SHP77 (cell line): ENCODE data around the gene RAB40C.

Experiments
- DNase-seq, 2 experiments: peaks; one replicate each; lab custom pipeline; 2025; lab: John Stamatoyannopoulos, UW

RAB40C gene, protein sequence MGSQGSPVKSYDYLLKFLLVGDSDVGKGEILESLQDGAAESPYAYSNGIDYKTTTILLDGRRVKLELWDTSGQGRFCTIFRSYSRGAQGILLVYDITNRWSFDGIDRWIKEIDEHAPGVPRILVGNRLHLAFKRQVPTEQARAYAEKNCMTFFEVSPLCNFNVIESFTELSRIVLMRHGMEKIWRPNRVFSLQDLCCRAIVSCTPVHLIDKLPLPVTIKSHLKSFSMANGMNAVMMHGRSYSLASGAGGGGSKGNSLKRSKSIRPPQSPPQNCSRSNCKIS

DNA sequence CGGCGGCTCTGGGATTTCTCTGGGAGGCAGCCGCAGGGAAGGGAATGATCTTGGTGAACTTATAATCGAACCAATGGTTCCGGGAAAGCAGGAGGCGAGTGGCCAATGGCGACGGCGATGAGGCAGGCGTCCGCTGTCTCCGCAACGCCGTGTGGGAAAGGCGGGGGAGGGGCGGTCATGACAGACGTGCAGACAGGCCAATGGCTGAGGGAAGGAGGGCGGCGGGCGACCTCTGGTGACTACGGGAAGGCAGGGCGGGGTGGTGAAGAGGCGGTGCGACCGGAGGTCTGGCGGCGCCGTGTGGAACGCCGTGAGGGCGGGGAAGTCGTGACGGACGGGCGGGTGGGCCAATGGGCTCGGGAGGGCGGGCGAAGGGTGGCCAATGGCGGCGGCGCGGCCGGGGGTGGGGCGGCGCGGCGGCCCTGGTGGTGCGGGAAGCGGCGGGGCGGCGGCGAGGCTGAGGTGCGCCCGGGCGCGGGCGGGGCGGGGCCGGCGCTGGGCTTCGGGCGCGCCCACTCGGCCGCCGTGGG, at the start of gene RAB40C:
RAB40C (plus strand) TSS at position 409 of the 530 bp plus-strand sequence. CDS start 226 bp downstream, outside the sequence.
- peak; percentile 92 to 97 for DNase-seq

DNA sequence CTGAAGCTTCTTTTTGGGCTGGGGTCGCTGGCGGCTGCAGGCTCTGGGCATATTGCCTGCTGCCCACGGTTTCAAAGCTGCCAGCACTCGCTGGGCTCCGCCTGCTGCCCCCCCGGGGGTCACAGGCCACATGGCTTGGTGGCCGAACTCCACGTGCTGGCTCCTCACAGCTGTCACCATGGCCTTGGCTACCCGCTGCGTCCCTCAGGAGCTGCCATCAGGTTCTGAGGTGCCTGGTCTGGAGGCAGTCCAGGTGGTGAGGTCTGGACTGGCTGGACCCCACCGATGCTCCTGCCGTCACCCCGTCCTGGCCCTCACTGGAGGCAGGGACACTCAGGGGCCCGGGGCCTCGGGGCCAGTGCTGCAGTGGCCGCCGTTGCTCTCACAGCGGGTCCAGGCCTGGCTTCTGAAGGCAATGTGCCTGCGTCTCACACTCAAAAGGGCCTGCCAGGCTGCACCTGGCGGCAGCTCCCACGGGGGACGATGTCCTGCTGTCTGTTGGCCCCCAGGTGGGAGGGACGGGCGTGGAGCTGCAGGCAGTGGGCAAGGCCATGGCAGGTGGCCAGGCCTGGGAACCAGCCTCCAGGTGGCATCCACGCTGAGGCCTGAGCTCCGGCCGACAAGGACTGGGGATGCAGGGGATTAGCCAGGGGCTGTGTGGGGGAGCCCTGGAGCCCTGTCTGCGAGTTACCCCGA, 49.1 kb upstream of the RAB40C start:
- DNase-seq, result no peak

DNA sequence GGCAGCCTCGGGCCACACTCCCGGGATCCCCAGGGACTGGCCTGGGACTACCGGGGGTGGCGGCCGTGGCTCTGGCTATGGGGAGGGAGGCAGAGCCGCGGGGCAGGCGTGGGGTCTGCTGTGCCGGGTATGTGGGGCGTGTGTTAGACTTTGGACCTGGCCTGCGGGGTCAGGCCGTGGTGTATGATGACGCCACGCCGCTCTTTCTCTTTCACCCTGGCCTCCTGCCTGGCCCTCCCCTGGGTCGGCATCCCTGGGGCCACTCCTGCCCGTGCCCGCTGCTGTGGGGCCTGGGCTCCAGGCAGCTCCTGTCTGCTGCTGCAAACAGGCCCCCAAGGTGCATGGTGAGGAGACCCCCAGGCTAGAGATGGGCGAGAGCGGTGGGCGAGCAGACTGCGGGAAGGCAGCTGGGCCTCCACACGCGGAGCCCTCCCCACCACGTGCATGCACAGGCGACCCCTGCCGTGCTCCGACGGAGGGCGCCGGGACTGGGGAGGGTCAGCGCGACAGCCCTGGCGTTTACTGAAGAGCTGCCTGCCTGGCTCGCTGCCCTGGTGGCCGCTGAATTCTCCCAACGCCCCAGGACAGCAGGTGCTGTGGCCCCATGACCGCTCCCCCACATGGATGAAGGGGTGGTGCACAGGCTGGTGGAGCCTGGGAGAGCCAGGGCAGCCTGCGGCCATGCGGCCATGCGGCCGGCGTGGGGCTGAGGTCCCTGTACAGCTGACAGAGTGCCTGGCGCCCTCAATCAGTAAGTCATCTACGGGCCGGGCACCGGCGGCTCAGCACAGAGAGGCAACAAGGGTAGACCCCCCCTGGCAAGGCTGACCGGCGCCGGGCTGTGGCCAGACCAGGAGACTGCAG, 46.3 kb upstream of the RAB40C start:
- no peak for DNase-seq

DNA sequence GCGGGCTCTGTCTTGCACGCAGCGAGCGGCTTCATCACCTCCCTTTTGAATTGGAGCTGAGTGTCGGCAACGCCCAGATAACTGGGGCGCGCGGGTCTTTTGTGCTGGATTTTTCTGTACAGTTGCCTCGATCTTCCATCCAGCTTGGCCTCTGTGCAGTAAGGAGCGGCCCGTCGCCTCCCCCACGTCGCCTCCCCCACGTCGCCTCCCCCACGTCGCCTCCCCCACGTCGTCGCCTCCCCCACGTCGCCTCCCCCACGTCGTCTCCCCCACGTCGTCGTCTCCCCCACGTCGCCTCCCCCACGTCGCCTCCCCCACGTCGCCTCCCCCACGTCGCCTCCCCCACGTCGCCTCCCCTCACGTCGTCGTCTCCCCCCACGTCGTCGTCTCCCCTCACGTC, 45.3 kb upstream of the RAB40C start:
- no peak for DNase-seq

DNA sequence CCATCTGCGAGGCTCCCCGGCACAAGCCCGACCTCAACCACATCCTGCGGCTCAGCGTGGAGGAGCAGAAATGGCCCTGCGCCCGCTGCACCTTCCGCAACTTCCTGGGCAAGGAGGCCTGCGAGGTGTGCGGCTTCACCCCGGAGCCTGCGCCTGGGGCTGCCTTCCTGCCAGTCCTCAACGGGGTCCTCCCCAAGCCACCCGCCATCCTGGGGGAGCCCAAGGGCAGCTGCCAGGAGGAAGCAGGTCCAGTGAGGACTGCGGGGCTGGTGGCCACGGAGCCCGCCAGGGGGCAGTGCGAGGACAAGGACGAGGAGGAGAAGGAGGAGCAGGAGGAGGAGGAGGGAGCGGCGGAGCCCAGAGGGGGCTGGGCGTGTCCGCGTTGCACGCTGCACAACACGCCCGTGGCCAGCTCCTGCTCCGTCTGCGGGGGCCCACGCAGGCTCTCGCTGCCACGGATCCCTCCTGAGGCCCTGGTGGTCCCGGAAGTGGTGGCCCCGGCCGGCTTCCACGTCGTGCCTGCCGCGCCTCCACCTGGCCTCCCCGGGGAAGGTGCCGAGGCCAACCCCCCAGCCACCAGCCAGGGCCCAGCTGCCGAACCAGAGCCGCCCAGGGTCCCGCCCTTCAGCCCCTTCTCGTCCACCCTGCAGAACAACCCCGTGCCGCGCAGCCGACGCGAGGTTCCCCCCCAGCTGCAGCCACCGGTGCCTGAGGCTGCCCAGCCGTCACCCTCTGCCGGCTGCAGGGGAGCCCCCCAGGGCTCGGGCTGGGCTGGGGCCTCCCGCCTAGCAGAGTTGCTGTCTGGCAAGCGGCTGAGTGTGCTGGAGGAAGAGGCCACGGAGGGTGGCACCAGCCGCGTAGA, 42.7 kb upstream of the RAB40C start:
- no peak for DNase-seq

DNA sequence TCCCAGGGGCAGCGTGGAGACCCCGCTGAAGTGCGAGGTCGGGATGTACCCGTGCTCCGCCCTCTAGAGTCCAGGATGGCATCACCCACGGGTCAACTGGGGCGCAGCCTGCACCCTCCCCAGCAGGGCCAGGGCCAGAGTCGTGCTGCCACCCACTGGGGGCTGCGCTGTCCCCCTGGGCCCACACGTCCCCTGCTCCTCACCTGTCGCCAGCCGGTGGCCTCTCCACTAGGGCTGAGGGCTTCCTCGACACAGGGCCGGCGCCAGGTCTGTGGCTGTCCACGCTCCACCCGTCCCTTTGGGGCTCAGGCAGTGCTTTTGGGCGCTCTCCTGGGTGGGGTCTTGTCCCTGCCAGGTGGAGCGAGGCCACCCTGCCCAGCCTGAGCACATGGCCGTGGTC, 41.3 kb upstream of the RAB40C start:
- no peak for DNase-seq

DNA sequence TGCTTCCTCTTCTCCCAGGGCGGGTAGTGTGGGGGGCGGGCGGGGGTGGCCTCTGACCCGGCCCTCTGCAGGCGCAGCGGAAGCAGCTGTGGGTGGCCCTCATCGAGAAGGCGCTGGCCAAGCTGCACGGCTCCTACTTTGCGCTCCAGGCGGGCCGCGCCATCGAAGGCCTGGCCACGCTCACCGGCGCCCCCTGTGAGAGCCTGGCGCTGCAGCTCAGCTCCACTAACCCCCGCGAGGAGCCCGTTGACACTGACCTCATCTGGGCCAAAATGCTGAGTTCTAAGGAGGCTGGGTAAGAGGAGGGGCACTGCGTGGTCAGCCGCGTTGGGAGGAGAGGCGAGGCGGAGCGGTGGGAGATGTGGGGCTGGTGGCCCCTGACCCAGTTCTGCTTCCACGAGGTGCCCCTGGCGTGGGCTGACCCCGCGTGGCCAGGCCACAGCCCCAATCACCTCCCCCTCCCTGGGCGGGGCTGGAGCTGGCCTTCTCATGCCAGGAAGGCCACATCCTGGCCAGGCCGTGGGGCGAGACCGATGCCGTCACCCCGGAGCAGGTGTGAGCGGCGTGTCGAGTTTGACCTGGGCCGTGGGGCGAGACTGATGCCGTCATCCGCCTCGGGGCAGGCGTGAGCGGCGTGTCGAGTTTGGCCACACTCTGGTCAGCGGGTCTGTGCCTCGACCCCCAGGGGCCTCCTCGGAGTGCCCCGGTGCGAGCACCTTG, 40.2 kb upstream of the RAB40C start:
- no peak for DNase-seq

DNA sequence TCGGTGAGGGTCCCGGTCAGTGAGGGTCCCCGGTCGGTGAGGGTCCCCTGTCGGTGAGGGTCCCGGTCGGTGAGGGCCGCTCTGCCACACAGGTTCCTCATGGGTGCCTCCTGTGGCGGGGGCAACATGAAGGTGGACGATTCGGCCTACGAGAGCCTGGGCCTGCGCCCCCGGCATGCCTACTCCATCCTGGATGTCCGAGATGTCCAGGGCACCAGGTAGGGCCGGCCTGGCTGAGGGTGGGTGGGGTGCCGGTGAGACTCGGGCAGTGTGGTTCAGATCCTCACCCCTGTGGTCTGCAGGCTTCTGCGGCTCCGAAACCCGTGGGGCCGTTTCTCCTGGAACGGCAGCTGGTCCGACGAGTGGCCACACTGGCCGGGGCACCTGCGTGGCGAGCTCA, 38.7 kb upstream of the RAB40C start:
- DNase-seq, result no peak

DNA sequence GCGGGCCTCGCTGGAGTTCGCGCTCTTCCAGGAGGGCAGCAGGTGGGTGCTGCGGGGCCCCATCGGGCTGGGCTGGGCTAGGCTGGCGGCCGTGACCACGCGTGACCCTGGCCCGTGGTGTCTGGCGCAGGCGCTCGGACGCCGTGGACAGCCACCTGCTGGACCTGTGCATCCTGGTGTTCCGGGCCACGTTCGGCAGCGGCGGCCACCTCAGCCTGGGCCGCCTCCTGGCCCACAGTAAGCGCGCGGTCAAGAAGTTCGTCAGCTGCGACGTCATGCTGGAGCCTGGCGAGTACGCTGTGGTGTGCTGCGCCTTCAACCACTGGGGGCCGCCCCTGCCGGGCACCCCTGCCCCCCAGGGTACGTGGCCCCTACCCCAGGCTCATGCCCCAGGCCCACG, 37.7 kb upstream of the RAB40C start:
- DNase-seq, result no peak

DNA sequence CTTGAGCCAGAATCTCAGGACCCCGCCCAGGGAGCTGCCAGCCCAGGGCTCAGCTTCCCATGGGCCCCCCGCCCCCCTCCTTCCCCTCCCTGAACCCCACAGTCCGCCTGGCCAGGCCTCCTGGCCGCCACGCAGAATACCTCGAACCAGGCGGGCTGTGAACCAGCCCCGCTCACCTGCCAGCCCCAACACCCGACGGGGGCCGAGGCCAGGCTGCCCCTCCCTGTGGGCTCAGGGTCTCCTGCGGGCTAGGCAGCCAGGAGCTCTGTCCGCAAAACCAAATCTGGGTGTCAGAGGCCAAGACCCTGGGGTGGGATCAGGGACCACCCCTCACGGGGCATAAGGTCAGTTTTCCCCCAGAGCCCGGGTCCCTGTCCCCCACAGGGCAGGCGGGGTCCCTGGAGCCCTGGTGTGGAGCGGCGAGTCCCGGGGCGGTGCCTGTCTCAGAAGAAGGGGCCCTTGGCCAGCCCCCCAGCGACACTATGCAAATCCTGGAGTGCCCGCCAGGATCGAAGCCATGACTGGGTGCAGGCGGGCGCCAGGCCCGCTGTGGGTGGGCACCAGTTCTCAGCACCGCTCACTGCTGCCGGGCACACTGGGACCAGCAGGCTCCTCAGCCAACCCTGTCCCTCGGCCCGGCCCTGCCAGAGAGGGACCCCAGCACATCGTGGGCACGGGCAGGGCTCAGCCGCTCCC, 36.1 kb upstream of the RAB40C start:
- DNase-seq, result no peak

DNA sequence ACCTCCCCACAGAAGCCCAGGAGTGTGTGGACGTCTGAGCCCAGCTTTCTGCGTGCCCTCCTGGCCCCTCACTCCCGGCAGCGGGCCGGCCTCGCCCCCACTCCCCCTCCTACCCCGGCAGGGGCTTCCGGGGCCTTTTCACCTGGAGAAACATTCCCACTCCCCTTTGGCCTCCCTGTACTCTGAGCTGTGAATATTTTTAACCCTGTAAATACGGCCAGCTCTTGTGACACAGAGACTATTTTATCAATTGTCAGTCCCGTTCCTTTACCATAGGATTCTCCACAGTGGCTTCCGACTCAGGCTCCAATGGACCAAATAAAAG, 35.6 kb upstream of the RAB40C start:
- no peak for DNase-seq

DNA sequence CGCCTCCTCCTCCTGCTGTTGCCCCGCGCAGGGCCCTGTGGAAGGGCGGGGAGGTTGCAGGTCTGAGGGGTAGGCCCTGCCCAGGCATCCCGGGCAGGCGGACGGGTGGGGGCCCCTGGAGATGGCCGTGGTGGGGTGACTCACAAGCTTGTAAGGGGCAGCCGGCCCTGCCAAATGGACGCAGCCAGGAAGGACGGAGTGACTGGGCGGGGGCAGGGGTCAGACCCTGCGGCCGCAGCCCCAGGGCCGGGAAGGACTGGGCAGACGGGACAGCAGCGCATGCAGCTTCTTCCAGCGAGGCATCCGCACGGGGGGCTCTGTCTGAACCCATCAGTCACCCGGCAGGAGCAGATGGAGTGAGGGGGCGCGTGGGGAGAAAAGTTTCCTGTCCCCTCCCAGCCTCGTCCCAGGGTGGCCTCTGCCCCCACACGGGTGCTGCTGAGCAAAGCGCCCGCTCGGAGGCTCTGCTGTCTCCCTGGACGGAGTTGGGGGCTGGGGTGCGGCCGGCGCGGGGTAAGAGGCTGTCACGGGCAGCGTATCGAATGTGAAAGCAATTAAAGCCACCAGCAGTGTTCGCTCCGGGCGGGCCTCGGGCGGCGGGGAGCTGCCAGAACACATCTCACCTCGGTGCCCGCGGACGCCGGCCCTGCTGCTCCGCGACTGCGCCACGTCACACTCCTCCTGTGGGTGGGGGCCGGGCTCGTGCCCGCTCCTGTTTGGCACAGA, 35.1 kb upstream of the RAB40C start:
- DNase-seq, result no peak

DNA sequence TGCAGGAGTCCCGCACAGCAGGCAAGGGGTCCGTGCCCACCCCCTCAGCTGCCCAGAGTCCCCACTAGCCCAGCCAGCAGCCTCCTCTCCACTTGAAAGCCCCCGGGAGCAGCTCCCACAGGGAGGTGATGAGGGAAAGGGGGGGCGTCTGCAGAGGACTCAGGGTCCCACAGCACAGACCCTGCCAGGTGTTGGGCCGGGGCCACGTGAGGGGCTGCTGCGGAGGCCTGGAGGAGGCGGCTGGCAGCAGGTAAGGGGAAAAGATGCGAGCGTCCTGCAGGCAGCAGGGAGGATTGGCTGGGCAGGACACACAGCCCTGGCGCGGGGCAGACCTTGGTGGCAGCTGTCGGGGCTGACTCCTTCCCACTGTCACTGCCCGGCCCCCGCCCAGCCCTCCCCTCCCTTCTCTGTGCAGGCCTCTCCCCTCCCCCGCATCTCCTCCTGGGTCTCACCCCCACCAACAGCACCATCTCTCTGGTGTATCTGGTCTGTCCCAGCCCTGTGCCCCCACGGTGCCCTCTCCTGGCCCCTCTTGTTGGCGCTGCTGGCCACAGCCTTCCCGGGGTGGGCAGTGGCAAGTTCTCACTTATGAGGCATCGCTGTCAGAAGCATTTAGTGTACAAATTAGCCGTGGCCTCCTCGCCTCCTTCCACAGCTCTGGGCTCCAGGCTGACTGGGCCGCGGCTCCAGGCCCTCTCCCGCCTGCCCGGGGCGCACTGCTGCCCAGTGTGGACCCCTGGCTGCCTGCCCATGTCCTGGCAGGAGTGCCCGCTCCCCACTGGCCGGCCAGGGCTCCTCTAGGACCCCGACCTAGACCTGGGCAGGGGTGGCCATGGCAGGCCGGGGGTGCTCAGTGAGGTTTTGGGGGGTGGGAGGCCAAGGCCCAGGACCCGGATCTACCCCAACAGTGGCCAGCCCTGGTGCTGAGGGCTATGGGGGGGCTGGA, 34.1 kb upstream of the RAB40C start:
- DNase-seq, result no peak

DNA sequence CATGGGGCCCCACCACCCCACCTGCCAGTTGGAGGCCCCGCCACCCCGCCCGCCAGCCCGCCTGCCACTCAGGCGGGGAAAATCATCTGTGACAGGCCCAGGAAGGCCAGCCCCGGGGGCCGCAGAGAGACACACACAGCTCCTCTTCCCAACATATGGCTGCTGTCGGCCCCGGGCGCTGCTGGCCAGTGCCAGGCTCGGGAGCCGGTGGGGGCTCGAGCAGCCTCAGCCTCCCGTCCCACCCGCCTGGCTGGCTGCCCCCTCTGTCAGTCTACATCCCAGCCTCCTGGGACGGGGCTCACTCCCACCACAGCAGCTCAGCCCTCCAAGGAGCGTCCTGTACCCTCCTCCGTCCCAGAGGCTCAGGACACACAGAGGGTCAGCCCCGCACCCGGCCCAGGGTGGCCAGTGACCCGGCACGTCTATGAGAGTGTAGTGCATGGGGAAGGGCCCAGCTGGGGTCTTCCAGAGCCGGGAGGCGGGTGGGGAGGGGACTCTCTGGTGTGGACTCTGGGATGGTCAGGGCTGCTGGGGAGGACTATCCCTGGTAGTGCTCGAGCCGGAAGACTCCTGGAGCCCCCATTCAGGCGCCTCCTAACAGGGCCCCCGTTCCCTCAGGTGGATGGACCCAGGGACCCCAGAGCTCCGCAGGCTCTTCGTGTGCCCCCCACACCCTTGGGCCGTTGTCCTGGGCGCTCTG, 33.2 kb upstream of the RAB40C start:
- no peak for DNase-seq

DNA sequence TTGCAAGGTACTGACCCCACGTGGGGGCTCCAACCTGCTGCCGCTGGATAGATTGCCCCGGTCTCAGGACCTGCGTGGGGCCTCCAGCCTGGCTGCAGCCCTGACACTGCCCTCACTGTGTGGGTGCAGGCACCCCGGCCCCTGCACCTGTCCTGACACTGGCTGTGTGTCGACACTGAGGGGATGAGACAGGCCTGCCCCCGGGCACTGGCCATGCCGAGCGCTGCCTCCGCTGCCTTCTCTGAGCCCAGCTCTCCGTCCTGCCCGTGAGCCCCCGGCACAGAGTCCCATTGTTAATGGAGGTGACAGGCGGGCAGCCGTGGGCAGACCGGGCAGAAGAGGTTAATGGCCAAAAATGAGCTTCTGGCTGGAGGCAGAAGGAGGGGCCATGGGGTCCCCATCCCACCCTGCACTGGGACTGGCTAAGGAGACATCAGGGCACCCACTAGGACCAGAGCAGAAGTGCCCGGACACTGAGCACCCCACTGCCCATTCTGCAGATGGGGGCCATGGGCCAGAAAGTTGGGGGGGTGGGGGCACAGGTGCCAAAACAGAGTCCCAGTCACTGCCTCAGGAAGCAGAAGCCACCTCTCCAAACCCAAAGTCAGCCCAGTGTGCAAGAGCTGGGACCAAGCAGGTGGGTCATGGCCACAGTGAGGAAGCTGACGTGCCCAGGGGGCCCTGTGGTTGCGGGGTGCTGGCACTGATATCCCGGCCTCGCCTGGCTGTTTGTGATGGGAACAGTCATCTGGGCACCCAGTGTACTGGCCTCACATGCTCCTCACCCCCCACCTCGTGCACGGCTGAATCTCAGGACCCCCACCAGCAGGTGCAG, 32.2 kb upstream of the RAB40C start:
- no peak for DNase-seq

DNA sequence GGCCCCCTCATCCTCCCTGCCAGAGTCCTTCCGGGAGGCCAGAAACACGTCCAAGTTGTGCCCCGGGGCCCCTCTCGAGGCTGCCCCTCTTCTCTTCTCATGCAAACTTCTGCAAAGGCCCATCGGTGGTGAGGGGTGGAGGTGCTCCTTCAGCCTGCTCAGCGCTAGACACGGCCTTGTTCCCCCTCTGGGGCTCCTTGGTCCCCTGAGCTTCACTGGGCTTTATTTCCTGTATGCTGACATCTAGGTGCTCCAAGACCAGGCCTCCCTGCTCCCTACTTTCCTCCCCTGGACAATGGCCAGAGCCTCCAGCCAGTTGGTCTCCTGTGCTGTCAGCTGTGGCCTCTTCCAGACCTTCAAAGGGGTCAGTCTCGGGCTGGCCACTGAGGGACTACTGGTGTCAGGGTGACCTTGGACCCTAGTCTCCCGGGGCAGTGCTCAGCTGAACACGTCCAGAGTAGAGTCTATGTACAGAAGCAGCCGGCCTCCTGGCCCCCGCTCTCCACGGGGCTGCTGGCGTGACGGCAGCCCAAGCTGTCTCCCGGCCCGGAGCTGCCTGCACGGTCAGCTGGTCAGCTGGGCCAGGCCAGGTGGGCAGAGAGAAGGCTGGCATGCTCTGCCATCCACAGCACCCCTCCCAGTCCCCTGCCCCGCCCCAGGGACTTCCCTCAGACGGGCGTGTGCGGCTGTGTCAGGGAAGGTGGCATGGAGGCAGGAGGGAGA, 31.4 kb upstream of the RAB40C start:
- DNase-seq, result no peak

DNA sequence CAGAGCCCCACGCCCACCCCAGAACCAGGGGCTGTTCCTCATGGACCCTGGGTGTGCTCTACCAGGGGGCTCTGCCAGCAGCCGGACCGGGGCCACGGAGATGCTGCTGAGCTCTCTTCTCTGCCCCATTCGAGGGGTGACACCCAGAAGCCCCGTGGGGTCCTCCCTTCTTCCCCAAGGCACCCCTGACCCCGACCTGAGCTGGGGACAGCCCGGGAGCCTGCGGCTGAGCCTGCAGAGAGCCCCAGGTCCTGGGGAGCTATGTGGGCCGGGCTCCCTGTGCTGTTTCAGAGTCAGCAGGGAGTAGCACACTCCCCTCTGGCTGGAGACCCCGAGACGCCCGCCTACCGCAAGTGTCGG, 30.9 kb upstream of the RAB40C start:
- DNase-seq, result no peak
